Sigmoid colon (tissue), 4 donors: ENCODE results near the gene MCTP1.

Source experiments
- EP300 ChIP-seq, 4 donors: sonication (generic); formaldehyde crosslinking; IDR thresholded peaks; one replicate each; pipeline ENCODE4 v1.6.1; 2017; ENCODE audit warnings: antibody characterized with exemption in 4 of 4
- POLR2AphosphoS5 ChIP-seq, 4 donors: sonication (generic); formaldehyde crosslinking; IDR thresholded peaks; one replicate each; pipeline ENCODE4 v1.6.1; 2017; ENCODE audit warnings: antibody characterized with exemption in 4 of 4
- TF ChIP-seq, protein P1 (sequence below), 4 experiments: fragments of 450-650 bp in 3 of 4; fragments of 200-600 bp in 1 of 4; IDR thresholded peaks; one replicate each; pipeline ENCODE4 v1.5.1; 2016 to 2019; ENCODE audit warnings: antibody characterized with exemption in 4 of 4, mild to moderate bottlenecking in 3 of 4, moderate library complexity in 2 of 4

DNA sequence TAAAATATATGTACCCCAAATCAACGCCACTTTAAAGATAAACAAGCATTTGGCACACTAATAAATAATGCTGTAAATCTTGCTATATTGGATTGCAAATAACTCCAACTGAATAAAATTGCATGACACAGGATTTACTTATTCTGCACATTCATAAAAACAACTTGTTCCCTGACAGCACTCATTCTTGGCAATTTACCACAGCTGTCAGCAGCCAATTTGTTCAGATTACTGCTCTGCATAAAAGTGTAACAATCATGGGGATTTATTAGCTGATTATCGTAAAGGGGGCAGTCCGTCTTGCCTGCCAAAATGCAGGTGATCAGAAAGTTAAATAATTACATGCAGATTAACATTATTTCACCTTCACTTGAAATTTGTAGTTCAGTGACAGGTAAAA, 381.2 kb downstream of the MCTP1 start:
- TF ChIP-seq, protein P1, sequence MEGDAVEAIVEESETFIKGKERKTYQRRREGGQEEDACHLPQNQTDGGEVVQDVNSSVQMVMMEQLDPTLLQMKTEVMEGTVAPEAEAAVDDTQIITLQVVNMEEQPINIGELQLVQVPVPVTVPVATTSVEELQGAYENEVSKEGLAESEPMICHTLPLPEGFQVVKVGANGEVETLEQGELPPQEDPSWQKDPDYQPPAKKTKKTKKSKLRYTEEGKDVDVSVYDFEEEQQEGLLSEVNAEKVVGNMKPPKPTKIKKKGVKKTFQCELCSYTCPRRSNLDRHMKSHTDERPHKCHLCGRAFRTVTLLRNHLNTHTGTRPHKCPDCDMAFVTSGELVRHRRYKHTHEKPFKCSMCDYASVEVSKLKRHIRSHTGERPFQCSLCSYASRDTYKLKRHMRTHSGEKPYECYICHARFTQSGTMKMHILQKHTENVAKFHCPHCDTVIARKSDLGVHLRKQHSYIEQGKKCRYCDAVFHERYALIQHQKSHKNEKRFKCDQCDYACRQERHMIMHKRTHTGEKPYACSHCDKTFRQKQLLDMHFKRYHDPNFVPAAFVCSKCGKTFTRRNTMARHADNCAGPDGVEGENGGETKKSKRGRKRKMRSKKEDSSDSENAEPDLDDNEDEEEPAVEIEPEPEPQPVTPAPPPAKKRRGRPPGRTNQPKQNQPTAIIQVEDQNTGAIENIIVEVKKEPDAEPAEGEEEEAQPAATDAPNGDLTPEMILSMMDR (IDR thresholded peaks at IDR 0.05): no peak
- TF ChIP-seq EP300 (IDR thresholded peaks at IDR 0.05): no peak
- TF ChIP-seq POLR2AphosphoS5 (IDR thresholded peaks at IDR 0.05): no peak
